Sigmoid colon (tissue), 4 donors: Measurements from ENCODE around the gene CHRNA7.

Experiments
- EP300 ChIP-seq, 4 donors: sonication (generic); formaldehyde crosslinking; IDR thresholded peaks; one replicate each; pipeline ENCODE4 v1.6.1; 2017; ENCODE audit warnings: antibody characterized with exemption in 4 of 4
- POLR2A ChIP-seq, 2 donors: fragments of 450-650 bp; IDR thresholded peaks; one replicate each; pipeline ENCODE4 v1.6.1; 2016; ENCODE audit warnings: antibody characterized with exemption in 2 of 2, mild to moderate bottlenecking in 2 of 2, moderate library complexity in 2 of 2
- TF ChIP-seq, protein P1 (sequence below), 4 experiments: fragments of 450-650 bp in 3 of 4; fragments of 200-600 bp in 1 of 4; IDR thresholded peaks; one replicate each; pipeline ENCODE4 v1.5.1; 2016 to 2019; ENCODE audit warnings: antibody characterized with exemption in 4 of 4, mild to moderate bottlenecking in 3 of 4, moderate library complexity in 2 of 4

DNA sequence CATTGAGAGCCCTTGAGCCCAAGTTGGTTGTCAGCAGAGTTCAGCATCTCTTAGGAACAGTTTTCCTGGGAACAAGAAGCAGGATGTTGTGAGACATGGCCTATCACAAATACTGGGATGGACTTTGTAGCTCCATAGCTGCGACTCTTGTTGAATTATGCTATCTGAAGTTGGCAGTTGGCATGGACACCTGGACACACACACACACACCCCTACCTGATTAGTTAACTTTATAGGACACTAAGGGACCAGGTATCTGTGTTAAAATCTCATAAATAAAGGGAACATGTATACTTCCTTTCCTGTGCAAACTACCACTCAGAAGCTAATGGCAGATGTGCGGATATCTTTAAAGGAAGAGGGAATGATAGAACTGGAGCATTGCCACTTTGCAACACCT is 10.2 kb upstream of the CHRNA7 start:
- TF ChIP-seq POLR2A (IDR thresholded peaks at IDR 0.05) (no peak), EP300 (IDR thresholded peaks at IDR 0.05) (no peak)
- TF ChIP-seq, protein P1, sequence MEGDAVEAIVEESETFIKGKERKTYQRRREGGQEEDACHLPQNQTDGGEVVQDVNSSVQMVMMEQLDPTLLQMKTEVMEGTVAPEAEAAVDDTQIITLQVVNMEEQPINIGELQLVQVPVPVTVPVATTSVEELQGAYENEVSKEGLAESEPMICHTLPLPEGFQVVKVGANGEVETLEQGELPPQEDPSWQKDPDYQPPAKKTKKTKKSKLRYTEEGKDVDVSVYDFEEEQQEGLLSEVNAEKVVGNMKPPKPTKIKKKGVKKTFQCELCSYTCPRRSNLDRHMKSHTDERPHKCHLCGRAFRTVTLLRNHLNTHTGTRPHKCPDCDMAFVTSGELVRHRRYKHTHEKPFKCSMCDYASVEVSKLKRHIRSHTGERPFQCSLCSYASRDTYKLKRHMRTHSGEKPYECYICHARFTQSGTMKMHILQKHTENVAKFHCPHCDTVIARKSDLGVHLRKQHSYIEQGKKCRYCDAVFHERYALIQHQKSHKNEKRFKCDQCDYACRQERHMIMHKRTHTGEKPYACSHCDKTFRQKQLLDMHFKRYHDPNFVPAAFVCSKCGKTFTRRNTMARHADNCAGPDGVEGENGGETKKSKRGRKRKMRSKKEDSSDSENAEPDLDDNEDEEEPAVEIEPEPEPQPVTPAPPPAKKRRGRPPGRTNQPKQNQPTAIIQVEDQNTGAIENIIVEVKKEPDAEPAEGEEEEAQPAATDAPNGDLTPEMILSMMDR (IDR thresholded peaks at IDR 0.05) = no peak
